HEK293 (cell line): ENCODE results near the gene SUSD3.
A peak's percentile ranks its signal among the peaks of the same experiment; 100 is the strongest.

Experiments used
- CTCF ChIA-PET: fragments of 350-600 bp; formaldehyde crosslinking; extraction: SDS; loops from one replicate; lab custom pipeline; 2021; ENCODE audit warnings: antibody characterized with exemption; lab: Yijun Ruan, JAX
- POLR2A ChIA-PET: fragments of 300-600 bp; formaldehyde crosslinking; extraction: SDS; loops from one replicate; lab custom pipeline; 2020; ENCODE audit warnings: antibody characterized with exemption, inconsistent platforms; lab: Yijun Ruan, JAX
- H3K27ac ChIP-seq: fragments of 200-500 bp; sonication (Bioruptor generic); 2 replicates; pipeline ENCODE4 v1.5.1; 2014; ENCODE audit warnings: low read depth, low read length, control low read depth, inconsistent platforms; ENCODE audit errors: extremely low read depth
- H3K36me3 ChIP-seq, 2 experiments: fragments of 200-500 bp in 1 of 2; sonication (Bioruptor generic) in 1 of 2; 1 replicate in 1 of 2; 2 replicates in 1 of 2; pipeline ENCODE4 v1.5.1; 2014 to 2017; ENCODE audit warnings: inconsistent platforms in 2 of 2, low read length in 2 of 2; ENCODE audit not compliant: control insufficient read depth in 2 of 2, insufficient read depth in 1 of 2
- H3K4me1 ChIP-seq: fragments of 200-500 bp; sonication (Bioruptor generic); 2 replicates; pipeline ENCODE4 v1.5.1; 2014; ENCODE audit warnings: mild to moderate bottlenecking, low read length, inconsistent platforms; ENCODE audit not compliant: control insufficient read depth, insufficient read depth
- H3K4me3 ChIP-seq: 2 replicates; pipeline ENCODE4 v1.5.1; 2011; ENCODE audit warnings: low read depth, mild to moderate bottlenecking, control low read depth, low read length, moderate library complexity
- H3K9me3 ChIP-seq: fragments of 200-500 bp; sonication (Bioruptor generic); 2 replicates; pipeline ENCODE4 v1.5.1; 2014; ENCODE audit warnings: low read depth, low read length, inconsistent platforms; ENCODE audit not compliant: control insufficient read depth, insufficient read depth
- EGR2 ChIP-seq: fragments of 450-650 bp; formaldehyde crosslinking; IDR thresholded peaks from 2 replicates; pipeline ENCODE4 v1.5.1; 2016; ENCODE audit warnings: low read depth, missing biosample characterization, missing genetic modification characterization
- FEZF1 ChIP-seq: fragments of 450-650 bp; formaldehyde crosslinking; IDR thresholded peaks from 2 replicates; pipeline ENCODE4 v1.5.1; 2016; ENCODE audit warnings: missing biosample characterization, missing genetic modification characterization
- GFI1B ChIP-seq: fragments of 450-650 bp; formaldehyde crosslinking; IDR thresholded peaks from 2 replicates; pipeline ENCODE4 v1.5.1; 2016; ENCODE audit warnings: missing biosample characterization, missing genetic modification characterization
- HOXC10 ChIP-seq: sonication (generic); formaldehyde crosslinking; IDR thresholded peaks from 2 replicates; pipeline ENCODE4 v1.8.1; 2023; ENCODE audit warnings: mild to moderate bottlenecking, missing genetic modification reagents
- KLF10 ChIP-seq: fragments of 450-650 bp; IDR thresholded peaks from 2 replicates; pipeline ENCODE4 v1.5.1; 2018; ENCODE audit warnings: missing biosample characterization, mild to moderate bottlenecking, missing genetic modification characterization
- OVOL3 ChIP-seq: fragments of 450-650 bp; formaldehyde crosslinking; IDR thresholded peaks from 2 replicates; pipeline ENCODE4 v1.5.1; 2016; ENCODE audit warnings: missing biosample characterization, missing genetic modification characterization
- RBAK ChIP-seq: fragments of 450-650 bp; formaldehyde crosslinking; IDR thresholded peaks from 2 replicates; pipeline ENCODE4 v1.5.1; 2016; ENCODE audit warnings: missing biosample characterization, missing genetic modification characterization
- SP2 ChIP-seq: fragments of 450-650 bp; formaldehyde crosslinking; IDR thresholded peaks from 2 replicates; pipeline ENCODE4 v1.5.1; 2016; ENCODE audit warnings: missing biosample characterization, missing genetic modification characterization
- TCF7L2 ChIP-seq: IDR thresholded peaks from 2 replicates; pipeline ENCODE4 v1.6.1; 2011; ENCODE audit warnings: low read depth, mild to moderate bottlenecking, inconsistent platforms, low read length, moderate library complexity, borderline replicate concordance
- YY1 ChIP-seq: fragments of 450-650 bp; formaldehyde crosslinking; IDR thresholded peaks from 2 replicates; pipeline ENCODE4 v1.5.1; 2018; ENCODE audit warnings: missing biosample characterization, missing genetic modification characterization
- YY2 ChIP-seq: fragments of 450-650 bp; formaldehyde crosslinking; IDR thresholded peaks from 2 replicates; pipeline ENCODE4 v1.5.1; 2016; ENCODE audit warnings: missing biosample characterization, missing genetic modification characterization
- ZBTB1 ChIP-seq: fragments of 450-650 bp; formaldehyde crosslinking; IDR thresholded peaks from 2 replicates; pipeline ENCODE4 v1.5.1; 2016; ENCODE audit warnings: missing biosample characterization, missing genetic modification characterization
- ZFHX2 ChIP-seq: fragments of 450-650 bp; formaldehyde crosslinking; conservative IDR thresholded peaks from 2 replicates; pipeline ENCODE4 v1.5.1; 2016; ENCODE audit warnings: missing biosample characterization, missing genetic modification characterization
- ZNF132 ChIP-seq: fragments of 450-650 bp; formaldehyde crosslinking; IDR thresholded peaks from 2 replicates; pipeline ENCODE4 v1.5.1; 2017; ENCODE audit warnings: missing biosample characterization, missing genetic modification characterization, borderline replicate concordance
- ZNF174 ChIP-seq: fragments of 450-650 bp; formaldehyde crosslinking; IDR thresholded peaks from 2 replicates; pipeline ENCODE4 v1.5.0; 2017; ENCODE audit warnings: missing biosample characterization, mild to moderate bottlenecking, missing genetic modification characterization
- ZNF274 ChIP-seq, 2 experiments: fragments of 200-500 bp in 1 of 2; fragments of 450-650 bp in 1 of 2; sonication (Bioruptor generic) in 1 of 2; formaldehyde crosslinking in 1 of 2; IDR thresholded peaks; 2 replicates each; pipeline versions ENCODE4 v1.5.1 to v1.6.1; 2014 to 2016; ENCODE audit warnings: borderline replicate concordance in 1 of 2, inconsistent platforms in 1 of 2, low read length in 1 of 2, missing biosample characterization in 1 of 2, missing genetic modification characterization in 1 of 2
- ZNF302 ChIP-seq: fragments of 450-650 bp; formaldehyde crosslinking; IDR thresholded peaks from 2 replicates; pipeline ENCODE4 v1.5.1; 2016; ENCODE audit warnings: missing biosample characterization, missing genetic modification characterization, low read depth
- ZNF48 ChIP-seq: fragments of 450-650 bp; formaldehyde crosslinking; IDR thresholded peaks from 2 replicates; pipeline ENCODE4 v1.5.1; 2016; ENCODE audit warnings: missing biosample characterization, missing genetic modification characterization
- ZNF658 ChIP-seq: fragments of 450-650 bp; formaldehyde crosslinking; IDR thresholded peaks from 2 replicates; pipeline ENCODE4; 2016; ENCODE audit warnings: missing biosample characterization, missing genetic modification characterization
- ZNF707 ChIP-seq: fragments of 450-650 bp; formaldehyde crosslinking; IDR thresholded peaks from 2 replicates; pipeline ENCODE4 v1.5.1; 2016; ENCODE audit warnings: missing biosample characterization, missing genetic modification characterization
- ZNF785 ChIP-seq: fragments of 450-650 bp; formaldehyde crosslinking; IDR thresholded peaks from 2 replicates; pipeline ENCODE4 v1.5.1; 2016; ENCODE audit warnings: missing biosample characterization, missing genetic modification characterization
- ZXDB ChIP-seq: fragments of 450-650 bp; formaldehyde crosslinking; IDR thresholded peaks from 2 replicates; pipeline ENCODE4 v1.5.1; 2016; ENCODE audit warnings: missing biosample characterization, missing genetic modification characterization
- TF ChIP-seq, protein P1 (sequence below): fragments of 450-650 bp; formaldehyde crosslinking; IDR thresholded peaks from 2 replicates; pipeline ENCODE4 v1.5.1; 2016; ENCODE audit warnings: missing biosample characterization, missing genetic modification characterization

The SUSD3 gene

DNA sequence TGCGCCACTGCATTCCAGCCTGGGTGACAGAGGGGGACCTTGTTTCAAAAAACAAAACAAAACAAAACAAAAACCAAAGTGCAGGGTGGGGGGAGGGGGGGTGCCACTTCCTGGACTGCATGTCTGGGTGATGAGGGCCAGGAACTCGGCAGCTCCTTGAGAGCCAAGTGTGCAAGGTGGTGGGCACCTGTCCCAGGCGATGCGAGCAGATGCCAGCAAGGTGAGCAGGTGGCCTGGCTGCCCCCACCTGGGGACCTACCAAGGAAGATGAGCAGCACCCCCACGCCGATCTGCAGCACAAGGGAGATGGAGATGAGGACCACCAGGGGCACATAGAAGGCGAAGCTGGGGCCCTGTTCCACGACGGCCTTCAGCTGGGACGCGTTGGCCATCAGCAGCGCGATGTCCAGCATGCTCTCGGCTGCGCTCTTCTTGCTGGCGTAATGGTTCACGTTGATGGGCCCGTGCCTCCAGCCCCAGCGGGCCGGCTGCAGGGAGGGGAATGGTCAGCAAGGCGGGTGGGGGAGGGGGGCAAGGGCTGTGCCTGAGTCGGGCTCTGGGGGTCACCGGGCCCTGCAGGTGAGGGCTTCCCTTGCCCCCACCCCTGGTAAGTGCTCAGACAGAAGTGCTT is 67.8 kb downstream of the SUSD3 start:
- CTCF ChIA-PET: interaction anchor here (0.6 to 1.1 kb wide), 3 partner anchors 16 to 33 kb away, joined by 3 to 5 read pairs (median 4); no protein-coding TSS in a partner anchor
- TF ChIP-seq ZNF658 (tag by site-specific recombination) (no peak), ZNF707 (no peak), OVOL3 (tag by site-specific recombination) (no peak), ZNF274 (IDR thresholded peaks at IDR 0.05; ENCODE audit: low read length) (no peak), ZNF274 (tag by site-specific recombination; IDR thresholded peaks at IDR 0.05; ENCODE audit: borderline replicate concordance) (no peak), ZXDB (tag by site-specific recombination) (no peak), YY1 (no peak), ZNF785 (no peak), ZFHX2 (tag by site-specific recombination) (no peak), FEZF1 (no peak), ZNF302 (tag by site-specific recombination) (no peak), HOXC10 (CRISPR knock-in tag) (no peak), ZNF48 (no peak), ZNF132 (no peak), YY2 (tag by site-specific recombination) (no peak), ZNF174 (no peak), TCF7L2 (no peak), KLF10 (tag by site-specific recombination) (no peak), GFI1B (tag by site-specific recombination) (no peak), ZBTB1 (tag by site-specific recombination) (no peak)
- TF ChIP-seq, protein P1, sequence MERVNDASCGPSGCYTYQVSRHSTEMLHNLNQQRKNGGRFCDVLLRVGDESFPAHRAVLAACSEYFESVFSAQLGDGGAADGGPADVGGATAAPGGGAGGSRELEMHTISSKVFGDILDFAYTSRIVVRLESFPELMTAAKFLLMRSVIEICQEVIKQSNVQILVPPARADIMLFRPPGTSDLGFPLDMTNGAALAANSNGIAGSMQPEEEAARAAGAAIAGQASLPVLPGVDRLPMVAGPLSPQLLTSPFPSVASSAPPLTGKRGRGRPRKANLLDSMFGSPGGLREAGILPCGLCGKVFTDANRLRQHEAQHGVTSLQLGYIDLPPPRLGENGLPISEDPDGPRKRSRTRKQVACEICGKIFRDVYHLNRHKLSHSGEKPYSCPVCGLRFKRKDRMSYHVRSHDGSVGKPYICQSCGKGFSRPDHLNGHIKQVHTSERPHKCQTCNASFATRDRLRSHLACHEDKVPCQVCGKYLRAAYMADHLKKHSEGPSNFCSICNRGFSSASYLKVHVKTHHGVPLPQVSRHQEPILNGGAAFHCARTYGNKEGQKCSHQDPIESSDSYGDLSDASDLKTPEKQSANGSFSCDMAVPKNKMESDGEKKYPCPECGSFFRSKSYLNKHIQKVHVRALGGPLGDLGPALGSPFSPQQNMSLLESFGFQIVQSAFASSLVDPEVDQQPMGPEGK (tag by site-specific recombination): no peak
- Histone ChIP-seq H3K4me3 (no peak overlapping the region), H3K27ac (no peak overlapping the region), H3K9me3 (no peaks in the 10 kb centered on the region), H3K4me1 (no peaks in the 10 kb centered on the region), H3K36me3 (peaks cover 0 to 49% of the 10 kb centered on the region in 2 experiments; a peak in 2 of 3 replicates)
- POLR2A ChIA-PET: interaction anchor here (0.8 to 1.2 kb wide), 2 partner anchors 7 to 8 kb away, joined by 3 read pairs; partner anchors contain the start of gene NINJ1

DNA sequence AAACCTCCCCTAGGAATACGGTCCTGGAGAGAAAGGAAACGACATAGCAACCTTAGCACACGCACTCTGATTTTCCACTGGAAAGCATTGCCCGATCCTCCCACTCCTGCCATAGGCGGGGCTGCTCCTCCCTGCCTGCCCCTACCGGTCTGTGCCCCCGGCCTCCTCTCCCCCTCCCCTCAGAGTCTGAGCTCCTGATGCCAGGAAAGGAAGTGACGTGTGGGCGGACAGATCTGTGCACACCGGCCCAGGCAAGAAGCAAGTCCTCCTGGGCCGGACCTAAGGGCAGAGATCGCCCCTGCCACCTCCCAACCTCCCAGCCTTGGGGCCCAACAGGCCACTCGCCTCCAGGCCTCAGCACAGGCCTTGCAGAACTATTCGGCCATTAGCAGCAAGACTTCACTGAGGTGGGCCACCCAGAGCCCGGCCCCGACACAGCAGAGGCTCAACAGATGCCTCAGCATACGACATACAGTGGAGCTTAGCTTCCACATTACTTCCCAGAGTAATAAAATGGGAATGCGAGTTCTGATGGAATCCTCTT is 68.4 kb downstream of the SUSD3 start:
- Histone ChIP-seq H3K4me1 (no peaks in the 10 kb centered on the region), H3K9me3 (no peaks in the 10 kb centered on the region), H3K36me3 (peaks cover 0 to 44% of the 10 kb centered on the region in 2 experiments; a peak in 2 of 3 replicates), H3K27ac (no peak overlapping the region), H3K4me3 (no peak overlapping the region)
- TF ChIP-seq SP2 (tag by site-specific recombination) (peak; percentile 52), ZFHX2 (tag by site-specific recombination) (peak; percentile 49), EGR2 (tag by site-specific recombination) (peak; percentile 29; the same call in 1 of the 2 replicates), YY1 (no peak), RBAK (tag by site-specific recombination) (no peak)
- CTCF ChIA-PET: interaction anchor here (1.3 kb wide), 1 partner anchor 17 kb away, joined by 3 read pairs; no protein-coding TSS in a partner anchor
- POLR2A ChIA-PET: interaction anchor here (0.8 kb wide), 1 partner anchor 8 kb away, joined by 3 read pairs; no protein-coding TSS in a partner anchor
